MM.1S (cell line): ENCODE results near the gene DCHS2.

Experiments used
- CTCF ChIP-seq: fragments of 300-600 bp; sonication (generic); IDR thresholded peaks from 2 replicates; pipeline ENCODE4 v1.5.1; 2016; ENCODE audit warnings: antibody characterized with exemption, low read length, mixed read lengths
- EZH2 ChIP-seq: fragments of 300-600 bp; sonication (generic); optimal IDR thresholded peaks from 2 replicates; pipeline ENCODE3; 2017; ENCODE audit warnings: low read depth, mild to moderate bottlenecking, antibody characterized with exemption, low read length, mixed read lengths

GRCh38 chr4:154456889-154457288, 34.7 kb downstream of the DCHS2 start:
- TF ChIP-seq CTCF (no peak), EZH2 (no peak)
